GM21367 (cell line): ENCODE measurements around the gene SLC2A4.
"Not testable (repeated sequence)": the region's sequence is repeated elsewhere in the genome, so short reads cannot be mapped to it uniquely, and the experiment has no call there.

Source experiments
- ATAC-seq: cut with Tn5 transposase; IDR thresholded peaks from one replicate; pipeline ENCODE4 v1.9.1; 2021; ENCODE audit not compliant: unreplicated experiment

SLC2A4 gene

GRCh38 chr17:7281074-7281952, at the start of gene SLC2A4:
Gene SLC2A4 (plus strand): TSS chr17:7281718. CDS start chr17:7281935, 217 bp downstream.
- ATAC-seq, result no peak

- ATAC-seq, result no peak
Measured at GRCh38 chr17:7232114-7232513, 49.4 kb upstream of the SLC2A4 start.

- no peak for ATAC-seq
Measured at GRCh38 chr17:7233701-7234082, 47.8 kb upstream of the SLC2A4 start.

DNA sequence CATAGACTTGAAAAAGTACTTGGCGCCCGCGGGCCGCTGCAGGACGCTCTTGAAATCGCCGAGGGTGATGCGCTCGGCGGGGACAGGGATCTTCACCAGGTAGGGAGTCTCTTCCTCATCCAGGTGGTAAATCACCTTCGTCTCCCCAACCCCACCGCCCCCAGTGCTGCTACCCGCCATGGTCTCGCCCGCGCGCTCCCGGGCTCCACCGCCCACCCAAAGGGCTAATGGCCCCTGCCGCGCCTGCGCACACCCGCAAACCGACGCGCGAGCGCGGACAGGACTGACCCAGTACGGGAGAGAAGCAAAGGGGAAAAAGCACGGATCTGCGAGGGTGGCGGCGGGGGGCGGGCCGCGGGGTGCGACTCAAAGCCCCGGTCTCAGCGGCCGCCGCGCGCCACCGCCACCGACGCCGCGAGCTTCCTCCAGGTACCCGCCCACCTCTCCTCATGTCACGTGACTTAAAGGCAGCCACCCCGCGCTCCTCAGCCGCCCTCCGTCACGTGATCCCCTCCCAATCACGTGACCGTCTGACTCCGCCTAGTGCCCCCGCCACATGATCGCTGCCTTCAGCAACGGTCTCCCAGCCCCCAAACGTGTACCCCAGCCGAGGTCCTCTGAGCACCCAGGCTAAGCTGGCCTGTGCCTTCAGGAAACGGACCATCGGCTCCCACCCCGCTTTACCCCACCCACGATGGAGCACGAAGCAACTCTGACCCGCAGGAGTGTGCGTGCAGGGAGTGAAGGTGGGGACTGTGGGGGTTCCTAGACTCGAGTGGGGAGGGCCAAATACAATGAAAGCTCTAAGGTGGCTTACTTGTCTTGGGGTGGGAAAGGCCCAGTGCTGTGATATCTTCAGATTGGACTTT, 47.2 kb upstream of the SLC2A4 start, which contains the start of gene DVL2:
Gene DVL2, minus strand, starts transcription at position 435 of the 869 bp plus-strand sequence. Its CDS starts 255 bp downstream, at position 180.
- no peak for ATAC-seq

GRCh38 chr17:7235693-7236665, 45.5 kb upstream of the SLC2A4 start:
- no peak for ATAC-seq

- ATAC-seq, result no peak
Measured at GRCh38 chr17:7236808-7237207, 44.7 kb upstream of the SLC2A4 start.

- ATAC-seq, result no peak
Measured at GRCh38 chr17:7237266-7237760, 44.2 kb upstream of the SLC2A4 start.

GRCh38 chr17:7237761-7238419, 43.6 kb upstream of the SLC2A4 start:
- no peak for ATAC-seq

DNA sequence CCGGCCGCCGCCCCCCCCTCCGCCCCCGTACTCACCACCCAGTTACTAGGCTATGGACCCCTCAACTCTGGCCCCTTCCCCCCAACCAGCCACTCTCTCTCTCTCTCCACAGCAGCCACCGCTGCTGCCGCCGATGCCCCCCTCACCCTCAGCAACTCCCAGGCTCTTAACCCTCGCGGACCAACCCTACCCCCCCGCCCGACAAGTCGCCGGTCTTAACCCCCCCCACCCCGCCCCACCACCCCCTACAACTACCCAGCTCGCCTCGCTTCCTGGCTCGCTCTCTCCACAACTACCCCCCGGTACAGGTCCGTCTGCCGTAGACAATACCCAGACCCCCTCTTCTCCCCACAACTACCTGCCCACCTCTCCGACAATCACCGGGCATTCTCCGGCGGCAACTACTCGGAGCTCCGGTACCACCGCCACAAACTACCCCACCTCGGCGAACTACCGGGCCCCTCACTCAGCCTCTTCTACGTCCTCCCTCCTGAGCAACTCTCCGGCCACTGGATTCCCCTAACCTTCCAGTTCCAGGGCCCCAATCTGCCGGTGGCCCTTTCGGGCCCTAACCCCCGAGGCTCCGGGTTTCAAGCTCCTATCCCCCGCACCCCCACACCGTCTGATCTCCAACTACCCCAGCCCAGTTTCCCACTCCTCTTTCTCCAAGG, 43.0 kb upstream of the SLC2A4 start:
- no peak for ATAC-seq

GRCh38 chr17:7239091-7240027, 42.2 kb upstream of the SLC2A4 start, which contains the start of gene PHF23:
Gene PHF23 (minus strand): TSS chr17:7239457. CDS start chr17:7239279, 178 bp downstream.
- peak; percentile 29 for ATAC-seq

- ATAC-seq, result no peak
Measured at GRCh38 chr17:7240375-7240774, 41.1 kb upstream of the SLC2A4 start.

- no peak for ATAC-seq
Measured at GRCh38 chr17:7241090-7241733, 40.3 kb upstream of the SLC2A4 start.

GRCh38 chr17:7241783-7242716, 39.5 kb upstream of the SLC2A4 start, which contains the start of gene GABARAP:
Gene GABARAP (minus strand): TSS chr17:7242449. CDS start chr17:7242330, 119 bp downstream.
- no peak for ATAC-seq

GRCh38 chr17:7242717-7243452, 38.6 kb upstream of the SLC2A4 start:
- peak; percentile 41 for ATAC-seq

- no peak for ATAC-seq
Measured at GRCh38 chr17:7243453-7243729, 38.1 kb upstream of the SLC2A4 start.

DNA sequence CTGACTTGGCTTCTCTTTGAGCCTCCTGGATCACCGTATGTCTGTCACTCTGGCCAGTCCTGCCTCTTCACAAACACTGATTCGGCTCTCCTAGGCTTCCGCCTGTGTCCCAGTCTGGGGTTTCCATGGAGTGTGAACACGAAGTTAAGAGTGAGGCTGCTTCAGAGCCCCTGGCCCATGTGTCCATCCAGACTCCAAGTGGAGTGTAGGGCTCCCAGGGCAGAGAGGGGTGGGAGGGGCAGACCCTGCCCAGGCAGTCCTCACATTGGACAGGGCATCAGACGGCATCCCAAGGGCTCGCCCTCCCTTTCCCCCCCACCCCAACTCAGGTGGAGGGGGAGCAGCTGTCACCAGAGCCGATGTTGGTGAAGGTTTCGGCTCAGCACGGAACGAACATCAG, 37.7 kb upstream of the SLC2A4 start:
- ATAC-seq, result not testable (repeated sequence)
